Fibroblast of mammary gland (primary cell): Measurements from ENCODE around the gene ADM5.

Experiments
- DNase-seq: peaks from one replicate; pipeline ENCODE4 v3.0.0-alpha.2; 2010; ENCODE audit warnings: low read depth
- H3K4me3 ChIP-seq: 2 replicates; pipeline ENCODE4 v1.5.1; 2011; ENCODE audit warnings: low read depth, mild to moderate bottlenecking, low read length, moderate library complexity; ENCODE audit not compliant: control insufficient read depth
- CTCF ChIP-seq: conservative IDR thresholded peaks from 2 replicates; pipeline ENCODE4 v1.5.1; 2011; ENCODE audit warnings: low read depth, low read length, inconsistent platforms; ENCODE audit not compliant: control insufficient read depth, insufficient read depth

Gene ADM5

GRCh38 chr19:49658566-49659442 is 30.6 kb upstream of the ADM5 start:
- DNase-seq = no peak
- no peak for TF ChIP-seq CTCF
- H3K4me3 ChIP-seq = no peak overlapping the region

DNA sequence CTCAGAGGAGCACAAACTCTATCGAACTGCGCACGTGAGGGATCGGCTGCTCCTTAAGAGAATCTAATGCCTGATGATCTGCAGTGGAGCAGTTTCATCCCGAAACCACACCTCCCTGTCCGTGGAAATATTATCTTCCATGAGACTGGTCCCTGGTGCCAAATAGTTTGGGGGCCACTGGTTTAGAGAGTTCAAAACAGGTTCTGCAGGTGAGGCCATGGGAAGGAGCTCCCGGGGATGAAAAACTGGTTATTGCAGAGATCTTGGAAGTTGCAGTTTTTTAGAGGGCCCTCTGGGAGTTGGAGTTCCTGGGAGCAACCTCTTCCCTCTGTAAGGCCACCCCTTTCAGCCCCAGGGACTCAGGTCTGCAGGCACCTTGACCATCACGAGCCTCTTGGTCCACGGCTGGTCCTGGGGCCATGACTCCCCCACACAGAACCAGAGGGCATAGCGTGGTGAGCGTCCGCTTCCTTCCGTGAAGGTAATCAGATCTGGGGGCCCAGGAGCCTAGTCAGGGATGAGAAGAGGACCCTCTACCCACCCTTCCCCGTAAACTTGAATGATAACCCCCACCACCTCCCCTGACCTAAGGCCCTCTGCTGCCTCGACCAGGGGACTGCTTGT is 28.9 kb upstream of the ADM5 start:
- H3K4me3 ChIP-seq = no peak overlapping the region
- no peak for TF ChIP-seq CTCF
- DNase-seq = no peak

GRCh38 chr19:49662011-49662410 is 27.4 kb upstream of the ADM5 start:
- H3K4me3 ChIP-seq = no peak overlapping the region
- TF ChIP-seq CTCF = no peak

DNA sequence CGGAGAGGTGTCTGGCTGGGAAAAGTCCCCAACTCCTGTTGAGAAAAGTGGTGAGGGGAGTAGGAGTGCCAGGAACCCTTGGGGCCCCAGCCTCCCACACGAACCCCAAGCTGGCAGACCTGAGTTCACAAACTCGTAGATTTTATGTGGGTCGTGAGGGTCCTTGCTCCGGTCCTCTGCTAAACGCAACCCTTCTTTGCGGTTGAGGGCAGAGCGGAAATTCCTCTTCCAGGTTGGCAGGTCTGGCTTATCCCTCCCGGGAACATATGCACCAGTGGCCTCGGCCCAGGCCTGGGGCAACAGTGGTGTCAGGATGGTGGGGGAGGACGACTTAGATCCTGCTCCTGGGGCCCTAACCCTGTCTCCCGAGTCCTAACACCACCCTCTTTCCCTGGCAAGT is 26.2 kb upstream of the ADM5 start:
- no peak overlapping the region for H3K4me3 ChIP-seq
- TF ChIP-seq CTCF = no peak
- no peak for DNase-seq

More at GRCh38 chr19:49662011-49662410, 27.4 kb upstream of the ADM5 start:
- DNase-seq = no peak

DNA sequence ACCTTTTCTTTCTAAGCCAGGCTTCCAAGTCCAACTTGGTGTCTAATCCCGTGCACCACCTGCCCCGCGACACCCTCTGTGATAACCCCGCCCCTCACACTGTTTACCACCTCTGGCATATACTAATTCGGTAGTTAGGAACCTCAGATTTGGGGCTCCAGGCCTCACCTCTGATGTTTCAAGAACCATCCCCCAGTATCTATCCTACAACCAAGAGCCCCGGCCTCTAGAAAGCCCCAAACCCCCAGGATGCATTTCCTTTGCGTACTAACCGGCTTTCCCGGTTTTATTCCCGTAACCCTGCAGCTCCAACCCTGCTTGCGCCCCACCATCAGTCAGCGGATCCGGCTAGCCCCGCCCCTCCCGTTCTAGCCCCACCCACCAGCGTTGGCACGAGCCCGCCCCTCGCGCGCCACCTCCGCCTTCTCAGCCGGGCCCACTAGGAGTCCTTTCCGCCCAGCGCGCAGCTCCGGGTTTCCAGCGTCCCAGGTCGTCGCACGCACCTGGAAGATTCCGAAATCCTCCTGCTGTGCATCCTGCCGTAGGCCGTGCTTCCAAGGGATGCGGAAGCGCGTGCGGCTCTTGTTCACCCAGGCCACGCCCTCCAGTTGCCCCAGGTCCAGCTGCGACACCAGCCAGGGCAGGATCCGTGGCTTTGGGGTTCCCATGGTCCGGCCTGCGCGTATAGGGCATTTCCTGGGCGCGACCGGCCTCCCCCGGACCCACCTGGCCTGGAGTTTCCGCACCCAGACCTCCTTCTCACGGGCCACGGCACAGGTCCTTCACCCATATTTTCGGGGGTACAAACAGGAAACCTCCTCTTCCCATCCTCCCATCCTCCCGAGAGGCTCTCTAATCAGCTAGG is 25.0 kb upstream of the ADM5 start:
- TF ChIP-seq CTCF = no peak
- peak overlapping the region; percentile 92 for H3K4me3 ChIP-seq
- DNase-seq = peak; percentile 64

- peak overlapping the region; percentile 92 for H3K4me3 ChIP-seq
- DNase-seq = no peak
- TF ChIP-seq CTCF = no peak
Measured at GRCh38 chr19:49665036-49665350, 24.4 kb upstream of the ADM5 start.
